ENCODE measurements around the gene TSSK6. TPM values are rescaled to one million over a fixed set of nuclear protein-coding genes. Genes with fewer than 3 reads are reported as not detected.

The TSSK6 gene
- total RNA-seq, result 4.1 and 11.9 TPM in 2 replicates
- polyA plus RNA-seq, result 0.60 and 1.5 TPM in 2 replicates

DNA sequence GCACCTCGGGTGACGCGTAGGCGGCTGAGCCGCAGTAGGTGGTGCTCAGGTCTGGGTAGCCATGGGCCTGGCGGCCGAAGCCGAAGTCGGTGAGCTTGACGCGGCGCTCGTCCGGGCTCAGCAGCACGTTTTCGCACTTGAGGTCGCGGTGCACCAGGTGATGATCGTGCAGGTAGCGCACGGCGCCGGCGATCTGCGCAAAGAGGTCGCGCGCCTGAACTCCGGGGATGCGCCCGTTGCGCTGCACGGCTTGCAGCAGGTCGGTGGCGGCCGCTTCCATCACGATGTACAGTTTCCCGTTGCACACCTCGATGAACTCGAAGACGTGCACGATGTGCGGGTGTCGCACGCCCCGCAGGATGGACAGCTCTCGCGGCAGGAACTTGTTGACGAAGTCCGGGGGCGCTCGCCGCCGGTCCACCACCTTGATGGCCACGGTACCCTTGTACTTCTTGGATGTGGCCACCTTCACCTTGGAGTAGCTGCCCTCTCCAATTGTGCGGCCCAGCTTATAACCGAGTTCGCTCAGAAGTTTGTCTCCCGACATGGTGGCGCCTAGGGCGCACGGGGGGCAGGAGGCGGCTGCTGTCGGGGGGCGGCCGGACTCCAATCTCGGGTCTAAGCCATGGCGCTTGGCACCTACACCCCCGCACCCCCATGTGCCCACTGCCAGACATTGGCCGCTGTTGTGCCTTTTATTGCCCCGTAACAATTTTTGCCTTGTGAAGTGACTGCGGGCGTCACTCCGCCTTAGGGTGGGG, at the start of gene TSSK6:
Gene TSSK6 (minus strand): TSS at position 668 of the 761 bp plus-strand sequence. CDS start 121 bp downstream, at position 547.
- TF ChIP-seq, protein P1, sequence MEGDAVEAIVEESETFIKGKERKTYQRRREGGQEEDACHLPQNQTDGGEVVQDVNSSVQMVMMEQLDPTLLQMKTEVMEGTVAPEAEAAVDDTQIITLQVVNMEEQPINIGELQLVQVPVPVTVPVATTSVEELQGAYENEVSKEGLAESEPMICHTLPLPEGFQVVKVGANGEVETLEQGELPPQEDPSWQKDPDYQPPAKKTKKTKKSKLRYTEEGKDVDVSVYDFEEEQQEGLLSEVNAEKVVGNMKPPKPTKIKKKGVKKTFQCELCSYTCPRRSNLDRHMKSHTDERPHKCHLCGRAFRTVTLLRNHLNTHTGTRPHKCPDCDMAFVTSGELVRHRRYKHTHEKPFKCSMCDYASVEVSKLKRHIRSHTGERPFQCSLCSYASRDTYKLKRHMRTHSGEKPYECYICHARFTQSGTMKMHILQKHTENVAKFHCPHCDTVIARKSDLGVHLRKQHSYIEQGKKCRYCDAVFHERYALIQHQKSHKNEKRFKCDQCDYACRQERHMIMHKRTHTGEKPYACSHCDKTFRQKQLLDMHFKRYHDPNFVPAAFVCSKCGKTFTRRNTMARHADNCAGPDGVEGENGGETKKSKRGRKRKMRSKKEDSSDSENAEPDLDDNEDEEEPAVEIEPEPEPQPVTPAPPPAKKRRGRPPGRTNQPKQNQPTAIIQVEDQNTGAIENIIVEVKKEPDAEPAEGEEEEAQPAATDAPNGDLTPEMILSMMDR (IDR thresholded peaks at IDR 0.05; ENCODE audit: low read depth, low read length), result no peak
- no peaks in the 10 kb centered on the region for H3K27me3 ChIP-seq
- DNase-seq (ENCODE audit: low read depth in 1 of 2, low spot score in 1 of 2), result no peak
- no peaks in the 10 kb centered on the region for H3K9me3 ChIP-seq (ENCODE audit: low read depth)
- H3K36me3 ChIP-seq, result no peaks in the 10 kb centered on the region
- peak within 1 kb of the TSS; percentile 66 for H3K4me3 ChIP-seq
- H3K4me1 ChIP-seq (ENCODE audit: low read depth), result peaks cover 4% of the 10 kb centered on the region
- peak within 1 kb of the TSS; percentile 64 for H3K27ac ChIP-seq

DNA sequence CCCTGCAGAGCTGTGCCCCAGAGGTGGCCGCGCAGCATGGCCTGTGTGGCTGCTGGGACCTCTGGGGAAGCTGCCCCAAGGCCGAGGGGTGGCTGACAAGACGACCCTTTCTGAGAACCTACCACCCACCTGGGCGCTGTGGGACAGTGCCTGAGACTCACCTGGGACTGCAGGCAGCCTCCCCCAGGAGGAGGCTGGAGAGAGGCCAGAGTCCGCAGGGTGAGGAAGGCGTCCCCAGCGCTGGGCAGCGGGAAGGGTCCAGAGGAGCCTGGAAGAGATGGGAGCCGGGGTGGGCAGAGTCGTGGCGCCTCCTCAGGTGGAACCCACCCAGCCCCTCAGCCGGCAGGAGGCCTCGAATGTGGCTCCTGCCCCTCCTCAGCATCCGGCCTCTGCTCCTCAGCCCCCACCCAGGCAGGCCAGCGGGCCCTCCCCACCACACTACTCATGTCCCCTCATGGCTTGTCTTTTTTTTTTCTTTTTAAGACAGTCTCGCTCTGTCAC, 48.0 kb upstream of the TSSK6 start:
- H3K4me3 ChIP-seq, result no peak overlapping the region
- no peak overlapping the region for H3K27ac ChIP-seq
- DNase-seq (ENCODE audit: low read depth in 1 of 2, low spot score in 1 of 2), result no peak
- H3K9me3 ChIP-seq (ENCODE audit: low read depth), result no peaks in the 10 kb centered on the region
- no peaks in the 10 kb centered on the region for H3K36me3 ChIP-seq
- no peaks in the 10 kb centered on the region for H3K27me3 ChIP-seq
- TF ChIP-seq, protein P1 (IDR thresholded peaks at IDR 0.05; ENCODE audit: low read depth, low read length), result no peak
- H3K4me1 ChIP-seq (ENCODE audit: low read depth), result no peaks in the 10 kb centered on the region

DNA sequence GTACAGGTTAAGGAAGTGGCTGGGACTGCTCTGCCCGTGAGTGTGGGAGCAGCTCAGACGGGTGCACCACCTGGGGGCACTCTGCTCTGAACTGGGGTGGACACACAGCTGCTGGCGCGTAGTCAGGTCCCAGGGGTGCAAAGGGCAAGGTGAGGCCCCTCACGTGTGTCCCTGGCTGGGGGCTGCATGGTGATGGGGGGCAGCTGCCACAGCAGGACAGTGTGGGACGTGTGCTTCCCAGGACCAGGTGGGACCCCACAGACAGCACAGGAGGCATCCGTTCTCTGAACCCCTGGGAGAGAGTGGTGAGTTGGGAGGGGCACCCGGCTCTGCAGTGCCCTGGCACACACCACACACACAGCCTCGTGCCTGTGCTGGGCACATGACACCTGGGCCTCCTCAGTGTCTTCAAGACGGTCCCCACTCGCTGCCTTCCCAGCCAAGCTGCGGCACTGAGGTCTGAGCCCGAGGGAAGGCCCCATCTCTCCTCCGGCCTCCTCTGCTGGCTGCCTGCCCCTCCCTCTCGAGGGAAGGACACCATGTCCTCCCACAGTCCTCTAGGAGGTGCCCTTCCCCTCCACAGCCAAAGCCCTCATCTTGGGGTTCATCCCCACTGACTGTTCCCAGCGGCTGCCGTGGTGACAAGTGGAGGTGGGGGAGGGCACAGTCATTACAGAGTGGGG, 47.5 kb upstream of the TSSK6 start:
- H3K4me1 ChIP-seq (ENCODE audit: low read depth), result no peaks in the 10 kb centered on the region
- H3K9me3 ChIP-seq (ENCODE audit: low read depth), result no peaks in the 10 kb centered on the region
- TF ChIP-seq, protein P1 (IDR thresholded peaks at IDR 0.05; ENCODE audit: low read depth, low read length), result no peak
- no peak overlapping the region for H3K4me3 ChIP-seq
- DNase-seq (ENCODE audit: low read depth in 1 of 2, low spot score in 1 of 2), result no peak
- H3K36me3 ChIP-seq, result no peaks in the 10 kb centered on the region
- H3K27me3 ChIP-seq, result no peaks in the 10 kb centered on the region
- no peak overlapping the region for H3K27ac ChIP-seq

DNA sequence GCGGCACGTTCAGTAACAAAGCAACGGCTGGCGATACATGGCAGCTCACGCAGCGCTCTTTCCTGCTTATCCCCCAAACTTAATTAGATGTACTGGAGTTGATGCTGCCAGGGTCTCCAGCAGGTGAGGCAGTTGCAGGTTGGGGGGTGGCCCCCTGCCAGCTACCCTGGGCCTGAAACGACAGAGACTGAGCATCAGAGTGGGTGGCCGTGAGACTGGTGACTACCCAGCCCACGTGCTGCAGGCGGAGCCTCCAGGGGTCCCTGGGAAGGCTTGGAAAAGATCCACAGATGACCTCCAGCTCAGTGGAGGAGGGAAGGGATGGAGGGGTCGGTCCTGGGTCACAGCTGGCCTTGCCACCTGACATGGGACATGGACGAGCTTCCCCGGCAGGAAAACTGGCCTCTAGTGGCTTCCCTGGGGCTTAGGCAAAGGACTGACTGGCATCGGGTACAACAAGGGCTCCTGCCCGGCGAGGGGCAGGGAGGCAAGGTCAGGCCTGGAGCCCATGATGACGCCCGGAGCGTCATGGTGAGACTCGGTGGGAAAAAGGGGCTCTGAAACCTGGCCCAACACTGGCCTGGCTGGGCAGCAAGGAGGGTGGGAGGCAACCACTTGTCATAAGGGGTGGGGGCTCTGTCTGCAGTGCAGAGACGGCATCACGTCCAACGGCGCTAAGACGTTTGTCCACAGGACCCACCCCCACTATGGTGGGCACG, 46.8 kb upstream of the TSSK6 start:
- Histone ChIP-seq H3K9me3 (ENCODE audit: low read depth) (no peaks in the 10 kb centered on the region), H3K4me3 (no peak overlapping the region), H3K27me3 (no peaks in the 10 kb centered on the region), H3K4me1 (ENCODE audit: low read depth) (no peaks in the 10 kb centered on the region), H3K27ac (no peak overlapping the region), H3K36me3 (no peaks in the 10 kb centered on the region)
- DNase-seq (ENCODE audit: low read depth in 1 of 2, low spot score in 1 of 2), result no peak
- TF ChIP-seq, protein P1 (IDR thresholded peaks at IDR 0.05; ENCODE audit: low read depth, low read length), result no peak

DNA sequence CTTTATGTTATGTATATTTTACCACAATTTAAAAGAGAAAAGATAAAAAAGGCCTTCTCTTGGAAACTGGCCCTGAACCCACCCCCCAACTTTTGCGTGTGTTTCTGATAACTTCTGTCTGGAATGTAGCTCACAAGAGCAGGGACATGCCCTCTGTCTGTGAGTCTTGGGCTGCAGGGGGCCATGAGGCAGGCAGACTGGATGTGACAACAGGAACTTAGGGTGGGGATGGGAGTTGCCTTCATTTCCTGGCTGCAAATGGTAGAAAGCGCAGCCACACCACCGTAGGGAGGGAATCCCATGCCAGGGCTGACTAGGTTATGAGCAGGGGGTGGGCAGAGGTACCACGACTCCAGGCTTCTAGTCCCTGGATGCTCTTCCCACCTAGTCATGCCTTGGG, 44.6 kb upstream of the TSSK6 start:
- no peak for DNase-seq (ENCODE audit: low read depth in 1 of 2, low spot score in 1 of 2)
- TF ChIP-seq, protein P1 (IDR thresholded peaks at IDR 0.05; ENCODE audit: low read depth, low read length), result no peak
- Histone ChIP-seq H3K27me3 (no peaks in the 10 kb centered on the region), H3K9me3 (ENCODE audit: low read depth) (no peaks in the 10 kb centered on the region), H3K36me3 (no peaks in the 10 kb centered on the region), H3K4me1 (ENCODE audit: low read depth) (no peaks in the 10 kb centered on the region), H3K27ac (no peak overlapping the region), H3K4me3 (no peak overlapping the region)
